ENCODE data around the gene AK1.

Gene AK1

GRCh38 chr9:127921557-127922120, 44.2 kb upstream of the AK1 start:
- H3K4me3 ChIP-seq (replicated peaks in 1 of 2; ENCODE audit: low read depth in 2 of 2, low read length in 2 of 2) = peak overlapping the region; percentile 18 to 42
- TF ChIP-seq, protein P1, sequence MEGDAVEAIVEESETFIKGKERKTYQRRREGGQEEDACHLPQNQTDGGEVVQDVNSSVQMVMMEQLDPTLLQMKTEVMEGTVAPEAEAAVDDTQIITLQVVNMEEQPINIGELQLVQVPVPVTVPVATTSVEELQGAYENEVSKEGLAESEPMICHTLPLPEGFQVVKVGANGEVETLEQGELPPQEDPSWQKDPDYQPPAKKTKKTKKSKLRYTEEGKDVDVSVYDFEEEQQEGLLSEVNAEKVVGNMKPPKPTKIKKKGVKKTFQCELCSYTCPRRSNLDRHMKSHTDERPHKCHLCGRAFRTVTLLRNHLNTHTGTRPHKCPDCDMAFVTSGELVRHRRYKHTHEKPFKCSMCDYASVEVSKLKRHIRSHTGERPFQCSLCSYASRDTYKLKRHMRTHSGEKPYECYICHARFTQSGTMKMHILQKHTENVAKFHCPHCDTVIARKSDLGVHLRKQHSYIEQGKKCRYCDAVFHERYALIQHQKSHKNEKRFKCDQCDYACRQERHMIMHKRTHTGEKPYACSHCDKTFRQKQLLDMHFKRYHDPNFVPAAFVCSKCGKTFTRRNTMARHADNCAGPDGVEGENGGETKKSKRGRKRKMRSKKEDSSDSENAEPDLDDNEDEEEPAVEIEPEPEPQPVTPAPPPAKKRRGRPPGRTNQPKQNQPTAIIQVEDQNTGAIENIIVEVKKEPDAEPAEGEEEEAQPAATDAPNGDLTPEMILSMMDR (IDR thresholded peaks at IDR 0.05; ENCODE audit: low read depth, low read length) = peak; percentile 79
- peak; percentile 65 to 66 for DNase-seq (ENCODE audit: low read depth in 2 of 2)

GRCh38 chr9:127920794-127921193, 43.3 kb upstream of the AK1 start:
- no peak for DNase-seq (ENCODE audit: low read depth in 2 of 2)
- TF ChIP-seq, protein P1 (IDR thresholded peaks at IDR 0.05; ENCODE audit: low read depth, low read length) = no peak
- no peak overlapping the region for H3K4me3 ChIP-seq (replicated peaks in 1 of 2; ENCODE audit: low read depth in 2 of 2, low read length in 2 of 2)

DNA sequence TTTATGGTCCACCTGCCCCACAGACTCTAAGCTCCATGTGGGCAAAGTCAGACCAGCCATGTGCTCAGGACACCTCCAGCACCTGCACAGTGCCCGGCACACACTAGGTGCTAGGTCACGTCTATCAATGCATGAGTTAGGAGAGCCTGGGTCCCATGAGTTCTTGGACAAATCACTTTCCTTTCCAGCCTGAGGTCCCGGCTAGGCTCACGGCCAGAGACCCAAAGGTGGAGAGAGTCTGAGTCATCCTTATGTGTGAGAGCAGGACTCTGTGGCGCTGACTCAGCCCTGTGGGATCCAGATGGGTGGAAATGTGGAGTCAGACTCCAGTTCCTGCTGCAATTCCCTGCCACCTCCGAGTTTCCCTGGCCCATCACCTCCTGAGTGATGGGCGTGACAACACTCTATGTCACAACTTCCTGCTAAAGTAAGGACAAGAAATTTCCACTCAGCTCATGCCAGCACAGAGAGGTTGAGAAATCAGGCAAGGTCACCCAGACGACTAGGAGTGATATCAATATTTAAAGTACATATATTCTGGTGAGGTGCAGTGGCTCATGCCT, 41.9 kb upstream of the AK1 start:
- no peak overlapping the region for H3K4me3 ChIP-seq (replicated peaks in 1 of 2; ENCODE audit: low read depth in 2 of 2, low read length in 2 of 2)
- TF ChIP-seq, protein P1 (IDR thresholded peaks at IDR 0.05; ENCODE audit: low read depth, low read length) = no peak
- peak; percentile 98 to 100 for DNase-seq (ENCODE audit: low read depth in 2 of 2)

DNA sequence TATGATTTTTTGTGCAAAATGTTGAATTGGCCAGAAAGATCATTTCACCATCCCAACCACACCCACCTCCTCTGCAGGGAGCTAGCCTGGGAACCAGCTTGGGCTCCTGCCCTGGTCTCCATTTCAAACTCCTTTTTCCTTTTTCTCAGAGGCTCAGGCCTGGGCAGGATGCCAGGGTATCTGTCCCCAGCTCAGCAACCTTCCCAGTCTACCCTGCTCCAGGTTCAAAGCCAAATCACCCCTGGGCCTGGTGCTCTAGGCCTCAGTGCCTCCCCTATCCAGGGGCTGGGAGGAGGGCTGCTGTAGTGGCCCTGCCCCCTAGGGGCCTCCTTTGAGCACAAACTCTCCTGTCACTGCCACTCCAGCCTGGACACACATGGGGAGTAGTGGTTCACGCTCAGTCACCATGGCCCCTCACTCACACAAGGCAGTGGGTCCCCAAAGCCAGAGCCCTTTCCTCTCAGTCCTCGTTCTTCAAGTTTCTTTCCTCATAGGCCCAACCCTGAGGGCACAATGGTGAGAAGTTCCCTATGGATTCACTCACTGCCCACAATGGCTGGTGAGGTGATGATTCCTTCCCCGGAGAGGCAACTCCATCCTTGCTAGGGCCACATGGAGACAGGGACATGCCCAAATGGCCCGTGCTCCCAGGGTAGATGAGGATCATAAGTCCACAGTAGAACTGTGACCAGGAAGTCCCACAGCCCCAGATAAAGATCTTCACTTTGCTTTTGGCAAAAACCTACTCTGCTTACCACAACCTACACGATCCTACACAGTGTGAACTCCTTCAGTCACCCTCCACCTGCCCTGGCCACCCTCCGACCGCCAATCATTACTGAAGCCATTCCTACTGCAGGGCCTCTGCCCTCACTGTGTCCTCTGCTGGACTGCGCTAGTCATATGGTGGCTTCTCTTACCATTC, 41.0 kb upstream of the AK1 start:
- H3K4me3 ChIP-seq (replicated peaks in 1 of 2; ENCODE audit: low read depth in 2 of 2, low read length in 2 of 2) = no peak overlapping the region
- DNase-seq (ENCODE audit: low read depth in 2 of 2) = peak; percentile 54 to 81
- TF ChIP-seq, protein P1 (IDR thresholded peaks at IDR 0.05; ENCODE audit: low read depth, low read length) = no peak

DNA sequence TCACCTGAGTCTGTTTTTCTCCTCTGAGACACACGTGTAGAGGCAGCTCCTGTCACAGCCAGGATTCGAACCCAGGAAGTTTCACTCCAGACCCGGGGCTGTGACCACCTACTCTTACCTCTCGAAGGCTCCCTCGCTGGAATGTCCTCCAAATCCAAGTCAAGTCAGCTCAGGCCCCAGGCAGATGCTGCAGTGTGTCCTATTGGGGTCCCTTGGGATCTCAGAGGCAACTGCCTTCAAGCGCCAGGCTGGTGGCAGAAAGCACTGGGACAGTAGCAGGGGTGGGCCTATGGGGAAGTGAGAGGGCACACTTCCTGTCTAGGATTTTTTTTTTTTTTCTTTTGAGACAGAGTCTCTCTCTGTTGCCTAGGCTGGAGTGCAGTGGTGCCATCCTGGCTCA, 40.1 kb upstream of the AK1 start:
- DNase-seq (ENCODE audit: low read depth in 2 of 2) = no peak
- TF ChIP-seq, protein P1 (IDR thresholded peaks at IDR 0.05; ENCODE audit: low read depth, low read length) = no peak

GRCh38 chr9:127916720-127917581, 39.5 kb upstream of the AK1 start, which contains the start of gene ST6GALNAC4:
ST6GALNAC4 (minus strand) TSS chr9:127917041; CDS start chr9:127916419, 622 bp downstream.
- peak within 1 kb of the TSS; percentile 71 to 79 for H3K4me3 ChIP-seq (replicated peaks in 1 of 2; ENCODE audit: low read depth in 2 of 2, low read length in 2 of 2)
- peak; percentile 92 to 96 for DNase-seq (ENCODE audit: low read depth in 2 of 2)
- TF ChIP-seq, protein P1 (IDR thresholded peaks at IDR 0.05; ENCODE audit: low read depth, low read length) = no peak

More for the DNA sequence above, 40.1 kb upstream of the AK1 start:
- no peak overlapping the region for H3K4me3 ChIP-seq (replicated peaks in 1 of 2; ENCODE audit: low read depth in 2 of 2, low read length in 2 of 2)
